Keratinocyte (primary cell): ENCODE results near the gene DAO. TPM values are rescaled to one million over a fixed set of nuclear protein-coding genes. Genes with fewer than 3 reads are reported as not detected.

ENCODE experiments used
- DNase-seq: peaks from one replicate; pipeline ENCODE4 v3.0.0-alpha.2; 2011; ENCODE audit warnings: low read depth, missing footprints, low spot score
- FAIRE-seq: peaks from 2 replicates; lab custom pipeline; 2011; peaks lifted over from hg19 to GRCh38; lab: Jason Lieb, UNC
- H2AFZ ChIP-seq: 2 replicates; pipeline ENCODE4 v1.6.0; 2012; ENCODE audit warnings: low read length, control low read depth, inconsistent platforms; ENCODE audit not compliant: control insufficient read depth
- H3K27ac ChIP-seq: 2 replicates; pipeline ENCODE4 v1.5.1; 2011; ENCODE audit warnings: low read length; ENCODE audit not compliant: control insufficient read depth, insufficient read depth
- H3K27me3 ChIP-seq: 3 replicates; pipeline ENCODE4 v1.6.0; 2011; ENCODE audit warnings: low read length; ENCODE audit not compliant: control insufficient read depth, insufficient read depth; ENCODE audit errors: extremely low read depth
- H3K36me3 ChIP-seq, 2 experiments: 2 replicates in 1 of 2; 3 replicates in 1 of 2; pipeline ENCODE4 v1.5.1; 2011; ENCODE audit warnings: low read length in 2 of 2, mild to moderate bottlenecking in 1 of 2; ENCODE audit not compliant: control insufficient read depth in 2 of 2, insufficient read depth in 2 of 2; ENCODE audit errors: extremely low read depth in 1 of 2
- H3K4me1 ChIP-seq: 3 replicates; pipeline ENCODE4 v1.5.1; 2011; ENCODE audit warnings: low read length; ENCODE audit not compliant: control insufficient read depth, insufficient read depth; ENCODE audit errors: extremely low read depth
- H3K4me2 ChIP-seq: 3 replicates; pipeline ENCODE4 v1.6.0; 2011; ENCODE audit warnings: low read depth, low read length; ENCODE audit not compliant: control insufficient read depth, insufficient read depth; ENCODE audit errors: extremely low read depth
- H3K4me3 ChIP-seq, 3 experiments: fragments of 200-600 bp in 1 of 3; sonication (generic) in 1 of 3; 2 replicates in 2 of 3; 3 replicates in 1 of 3; pipeline ENCODE4 v1.5.1; 2011 to 2016; ENCODE audit warnings: low read length in 3 of 3, mild to moderate bottlenecking in 3 of 3, control low read depth in 2 of 3, inconsistent platforms in 1 of 3, low read depth in 1 of 3, mixed read lengths in 1 of 3, mixed run types in 1 of 3, moderate library complexity in 1 of 3; ENCODE audit not compliant: control insufficient read depth in 2 of 3, insufficient read depth in 2 of 3; ENCODE audit errors: extremely low read depth in 1 of 3
- H3K79me2 ChIP-seq: 2 replicates; pipeline ENCODE4 v1.6.0; 2012; ENCODE audit warnings: low read length; ENCODE audit not compliant: control insufficient read depth, insufficient read depth
- H3K9ac ChIP-seq: 3 replicates; pipeline ENCODE4 v1.6.0; 2011; ENCODE audit warnings: low read length; ENCODE audit not compliant: control insufficient read depth, insufficient read depth; ENCODE audit errors: extremely low read depth
- H3K9me1 ChIP-seq: 3 replicates; pipeline ENCODE4 v1.6.0; 2011; ENCODE audit warnings: low read length; ENCODE audit not compliant: control insufficient read depth, insufficient read depth; ENCODE audit errors: extremely low read depth
- H3K9me3 ChIP-seq: 2 replicates; pipeline ENCODE4 v1.5.1; 2012; ENCODE audit warnings: low read depth, low read length; ENCODE audit not compliant: control insufficient read depth
- H4K20me1 ChIP-seq: 3 replicates; pipeline ENCODE4 v1.6.0; 2011; ENCODE audit warnings: low read length; ENCODE audit not compliant: control insufficient read depth, insufficient read depth; ENCODE audit errors: extremely low read depth
- EZH2 ChIP-seq: IDR thresholded peaks from one replicate; pipeline ENCODE4 v1.6.1; 2012; ENCODE audit warnings: inconsistent platforms, mild to moderate bottlenecking, low read length, moderate library complexity
- dilution Hi-C: fragments of 300-500 bp; cut with MboI; formaldehyde crosslinking; loops from one replicate; pipeline ENCODE4 v1.7.0; 2020; ENCODE audit warnings: low sequenced_read_pairs; ENCODE audit not compliant: extremely low pct_ligation_motif_present
- polyA plus RNA-seq, 5 experiments: library from polyadenylated mRNA; depleted of rRNA in 3 of 5; stranded (reverse) in 3 of 5; stranded (forward) in 1 of 5; unstranded in 1 of 5; fragments of >200 nt; gene quantifications; 1 replicate in 1 of 5; 2 replicates in 3 of 5; 3 replicates in 1 of 5; pipeline versions ENCODE4 v1.2.1 to v1.2.3, GENCODE V29; 2011 to 2012; ENCODE audit warnings: missing spikeins in 2 of 5, low read depth in 1 of 5, low replicate concordance in 1 of 5
- TF ChIP-seq, protein P1 (sequence below), 3 experiments: IDR thresholded peaks in 1 of 3; conservative IDR thresholded peaks in 1 of 3; optimal IDR thresholded peaks in 1 of 3; 2 replicates in 2 of 3; 3 replicates in 1 of 3; pipeline versions ENCODE3 to v1.5.1; 2011; ENCODE audit warnings: low read length in 3 of 3, mild to moderate bottlenecking in 3 of 3, moderate library complexity in 2 of 3, control low read depth in 1 of 3, inconsistent platforms in 1 of 3; ENCODE audit not compliant: insufficient read depth in 2 of 3; ENCODE audit errors: extremely low read depth in 1 of 3

Gene DAO
- polyA plus RNA-seq, 1 donor (not counting 4 experiments of a cell fraction or from before 2014, with no cell fraction given): not detected

DNA sequence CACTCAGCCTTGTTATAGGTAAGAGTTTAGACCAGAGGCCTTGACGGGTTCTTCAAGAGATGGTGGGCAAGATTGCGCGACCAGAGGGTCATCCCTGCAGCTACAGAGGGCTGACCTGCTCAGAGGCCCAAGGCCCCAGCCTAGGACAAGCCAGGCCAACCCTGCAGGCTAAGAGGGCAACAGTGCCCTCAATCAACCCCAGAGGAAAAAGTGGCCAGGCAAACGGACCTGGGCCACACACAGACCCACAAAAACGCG, 23.8 kb upstream of the DAO start:
- Histone ChIP-seq H3K4me3 (peak overlapping the region; percentile 64 to 87 (median 87)), H3K79me2 (peaks cover 58% of the 10 kb centered on the region), H3K9ac (peak overlapping the region; percentile 90), H3K9me3 (peaks cover 2% of the 10 kb centered on the region), H3K4me1 (peaks cover 34% of the 10 kb centered on the region), H4K20me1 (peaks cover 5% of the 10 kb centered on the region), H2AFZ (no peak overlapping the region), H3K9me1 (no peaks in the 10 kb centered on the region), H3K27me3 (no peaks in the 10 kb centered on the region), H3K27ac (peak overlapping the region; percentile 86), H3K4me2 (peak overlapping the region; percentile 98), H3K36me3 (peaks cover 8 to 12% of the 10 kb centered on the region in 2 experiments)
- DNase-seq (no peak), FAIRE-seq (no peak)
- dilution Hi-C loops: no loop called here
- TF ChIP-seq EZH2: no peak
- TF ChIP-seq, protein P1, sequence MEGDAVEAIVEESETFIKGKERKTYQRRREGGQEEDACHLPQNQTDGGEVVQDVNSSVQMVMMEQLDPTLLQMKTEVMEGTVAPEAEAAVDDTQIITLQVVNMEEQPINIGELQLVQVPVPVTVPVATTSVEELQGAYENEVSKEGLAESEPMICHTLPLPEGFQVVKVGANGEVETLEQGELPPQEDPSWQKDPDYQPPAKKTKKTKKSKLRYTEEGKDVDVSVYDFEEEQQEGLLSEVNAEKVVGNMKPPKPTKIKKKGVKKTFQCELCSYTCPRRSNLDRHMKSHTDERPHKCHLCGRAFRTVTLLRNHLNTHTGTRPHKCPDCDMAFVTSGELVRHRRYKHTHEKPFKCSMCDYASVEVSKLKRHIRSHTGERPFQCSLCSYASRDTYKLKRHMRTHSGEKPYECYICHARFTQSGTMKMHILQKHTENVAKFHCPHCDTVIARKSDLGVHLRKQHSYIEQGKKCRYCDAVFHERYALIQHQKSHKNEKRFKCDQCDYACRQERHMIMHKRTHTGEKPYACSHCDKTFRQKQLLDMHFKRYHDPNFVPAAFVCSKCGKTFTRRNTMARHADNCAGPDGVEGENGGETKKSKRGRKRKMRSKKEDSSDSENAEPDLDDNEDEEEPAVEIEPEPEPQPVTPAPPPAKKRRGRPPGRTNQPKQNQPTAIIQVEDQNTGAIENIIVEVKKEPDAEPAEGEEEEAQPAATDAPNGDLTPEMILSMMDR (optimal IDR thresholded peaks at IDR 0.05 in 1 of 3, IDR thresholded peaks at IDR 0.05 in 1 of 3, conservative IDR thresholded peaks at IDR 0.05 in 1 of 3; ENCODE audit: extremely low read depth in 1 of 3, insufficient read depth in 2 of 3, low read length in 3 of 3): no peak

DNA sequence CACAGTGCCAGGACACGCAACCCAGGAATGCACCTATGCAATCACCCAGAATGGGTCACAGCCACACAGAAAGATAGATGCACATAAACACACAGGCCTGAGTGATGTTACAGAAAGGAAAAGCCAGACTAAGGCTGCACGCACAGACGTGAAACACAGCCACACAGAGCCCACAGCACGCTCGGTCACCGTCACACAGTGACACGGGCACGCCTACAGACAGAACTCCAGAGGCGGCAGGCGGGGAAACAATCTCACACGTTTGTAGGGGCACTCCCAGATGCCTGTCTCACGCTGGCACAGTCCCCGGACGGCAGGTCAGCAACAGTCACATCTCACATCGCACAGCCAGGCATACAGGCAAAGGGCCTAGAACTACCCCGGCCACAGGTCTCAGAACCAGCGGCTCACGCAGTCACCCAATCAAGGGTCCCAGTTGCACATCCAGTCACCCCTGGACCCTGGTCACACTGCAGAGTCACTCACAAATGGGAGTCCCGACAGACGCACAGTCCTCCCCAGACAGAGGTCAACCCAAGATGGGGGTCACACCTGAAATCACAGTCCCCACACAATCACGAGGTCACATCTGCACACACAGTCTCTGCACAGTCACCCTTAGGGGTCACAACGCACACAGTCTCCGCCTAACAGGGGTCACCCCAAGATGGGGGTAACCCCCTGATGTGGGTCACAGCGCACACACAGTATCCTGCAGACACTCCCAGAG, 23.3 kb upstream of the DAO start:
- H3K9me3 ChIP-seq: peaks cover 2% of the 10 kb centered on the region
- H3K4me1 ChIP-seq: peaks cover 34% of the 10 kb centered on the region
- peak overlapping the region; percentile 64 to 87 (median 87) for H3K4me3 ChIP-seq
- peak overlapping the region; percentile 90 for H3K9ac ChIP-seq
- no peak for TF ChIP-seq EZH2
- TF ChIP-seq, protein P1 (optimal IDR thresholded peaks at IDR 0.05 in 1 of 3, IDR thresholded peaks at IDR 0.05 in 1 of 3, conservative IDR thresholded peaks at IDR 0.05 in 1 of 3; ENCODE audit: extremely low read depth in 1 of 3, insufficient read depth in 2 of 3, low read length in 3 of 3): no peak
- DNase-seq: no peak
- H3K36me3 ChIP-seq: peaks cover 8 to 12% of the 10 kb centered on the region in 2 experiments
- no peak overlapping the region for H2AFZ ChIP-seq
- H3K9me1 ChIP-seq: no peaks in the 10 kb centered on the region
- H3K79me2 ChIP-seq: peaks cover 55% of the 10 kb centered on the region
- no peak for FAIRE-seq
- H3K27ac ChIP-seq: peak overlapping the region; percentile 86
- peaks cover 5% of the 10 kb centered on the region for H4K20me1 ChIP-seq
- peak overlapping the region; percentile 98 for H3K4me2 ChIP-seq
- no peaks in the 10 kb centered on the region for H3K27me3 ChIP-seq
- dilution Hi-C loops: no loop called here
